ENCODE measurements around the gene VWCE. TPM values are rescaled to one million over a fixed set of nuclear protein-coding genes. Genes with fewer than 3 reads are reported as not detected.
A peak's percentile ranks its signal among the peaks of the same experiment; 100 is the strongest.

The VWCE gene
- total and polyA plus RNA-seq, 9 of the 15 experiments (the other 6 are each of a cell fraction or from before 2014, with no cell fraction given): 0.06 to 1.6 (median 0.63) TPM; not detected in 1

GRCh38 chr11:61297746-61298145 lies 2.6 kb upstream of the VWCE start:
- Histone ChIP-seq H3K4me2 (ENCODE audit: insufficient read depth, low read length) (no peak overlapping the region), H3K36me3 (ENCODE audit: control insufficient read depth, insufficient read depth, low read length) (peaks cover 59% of the 10 kb centered on the region)
- ATAC-seq: no peak
- TF ChIP-seq UBTF (IDR thresholded peaks at IDR 0.05; ENCODE audit: borderline replicate concordance in 1 of 2, low read depth in 2 of 2, low read length in 2 of 2) (no peak), PPARD (CRISPR knock-in tag; IDR thresholded peaks at IDR 0.05) (no peak), ZNF589 (CRISPR knock-in tag; IDR thresholded peaks at IDR 0.05; ENCODE audit: low read depth) (no peak), TFE3 (CRISPR knock-in tag; IDR thresholded peaks at IDR 0.05) (peak; percentile 39; the same call in 1 of the 2 replicates), SMAD2 (IDR thresholded peaks at IDR 0.05; ENCODE audit: low read depth, low read length) (no peak), POLR2AphosphoS5 (IDR thresholded peaks at IDR 0.05; ENCODE audit: control insufficient read depth, insufficient read depth, low read depth, low read length) (0 out of 2 replicates have a peak, but pooled peaks have one; percentile 39), ZNF449 (CRISPR knock-in tag; IDR thresholded peaks at IDR 0.05) (no peak), MTA3 (IDR thresholded peaks at IDR 0.05; ENCODE audit: borderline replicate concordance) (no peak), MYC (IDR thresholded peaks at IDR 0.05; ENCODE audit: low read depth, low read length) (no peak), MYC (CRISPR knock-in tag; IDR thresholded peaks at IDR 0.05; ENCODE audit: borderline replicate concordance, low read depth) (no peak), ZNF586 (CRISPR knock-in tag; conservative IDR thresholded peaks at IDR 0.05) (no peak)
- TF ChIP-seq, protein P1, sequence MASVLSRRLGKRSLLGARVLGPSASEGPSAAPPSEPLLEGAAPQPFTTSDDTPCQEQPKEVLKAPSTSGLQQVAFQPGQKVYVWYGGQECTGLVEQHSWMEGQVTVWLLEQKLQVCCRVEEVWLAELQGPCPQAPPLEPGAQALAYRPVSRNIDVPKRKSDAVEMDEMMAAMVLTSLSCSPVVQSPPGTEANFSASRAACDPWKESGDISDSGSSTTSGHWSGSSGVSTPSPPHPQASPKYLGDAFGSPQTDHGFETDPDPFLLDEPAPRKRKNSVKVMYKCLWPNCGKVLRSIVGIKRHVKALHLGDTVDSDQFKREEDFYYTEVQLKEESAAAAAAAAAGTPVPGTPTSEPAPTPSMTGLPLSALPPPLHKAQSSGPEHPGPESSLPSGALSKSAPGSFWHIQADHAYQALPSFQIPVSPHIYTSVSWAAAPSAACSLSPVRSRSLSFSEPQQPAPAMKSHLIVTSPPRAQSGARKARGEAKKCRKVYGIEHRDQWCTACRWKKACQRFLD (CRISPR knock-in tag; IDR thresholded peaks at IDR 0.05): no peak
- TF ChIP-seq, protein P2, sequence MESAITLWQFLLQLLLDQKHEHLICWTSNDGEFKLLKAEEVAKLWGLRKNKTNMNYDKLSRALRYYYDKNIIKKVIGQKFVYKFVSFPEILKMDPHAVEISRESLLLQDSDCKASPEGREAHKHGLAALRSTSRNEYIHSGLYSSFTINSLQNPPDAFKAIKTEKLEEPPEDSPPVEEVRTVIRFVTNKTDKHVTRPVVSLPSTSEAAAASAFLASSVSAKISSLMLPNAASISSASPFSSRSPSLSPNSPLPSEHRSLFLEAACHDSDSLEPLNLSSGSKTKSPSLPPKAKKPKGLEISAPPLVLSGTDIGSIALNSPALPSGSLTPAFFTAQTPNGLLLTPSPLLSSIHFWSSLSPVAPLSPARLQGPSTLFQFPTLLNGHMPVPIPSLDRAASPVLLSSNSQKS (CRISPR knock-in tag; IDR thresholded peaks at IDR 0.05): no peak

More at GRCh38 chr11:61297746-61298145, 2.6 kb upstream of the VWCE start:
- no peak overlapping the region for H3K27ac ChIP-seq (ENCODE audit: extremely low read depth, low read depth, low read length)
- 55% methylated on average over 5 of the region's 5 CpGs for WGBS (ENCODE audit: insufficient coverage, low coverage, missing lambda C conversion rate)
- no peaks in the 10 kb centered on the region for H3K9me1 ChIP-seq (ENCODE audit: control insufficient read depth, insufficient read depth, low read length)
- peaks cover 0 to 25% of the 10 kb centered on the region in 2 experiments; a peak in 2 of 5 replicates for H3K4me1 ChIP-seq (replicated peaks in 1 of 2; ENCODE audit: control insufficient read depth in 2 of 2, insufficient read depth in 2 of 2, low read length in 2 of 2)
- BruUV-seq (replicated peaks): no TSS peak
- H3K79me2 ChIP-seq (ENCODE audit: control insufficient read depth, insufficient read depth, low read length): no peaks in the 10 kb centered on the region
- intact Hi-C loops (cut with micrococcal nuclease): no loop called here
- no peak overlapping the region for H3K9ac ChIP-seq (ENCODE audit: insufficient read depth in 1 of 2, low read depth in 2 of 2, low read length in 2 of 2)
- H3K4me3 ChIP-seq: no peak overlapping the region
- FAIRE-seq (no peak), DNase-seq (ENCODE audit: extremely low read depth in 1 of 4, low spot score in 3 of 4) (no peak)
- H3K9me3 ChIP-seq (replicated peaks; ENCODE audit: control insufficient read depth, insufficient read depth, low read depth, low read length): no peaks in the 10 kb centered on the region
- in situ Hi-C loops (cut with MboI): no loop called here
- no peaks in the 10 kb centered on the region for H3K27me3 ChIP-seq (ENCODE audit: control insufficient read depth in 2 of 2, insufficient read depth in 2 of 2, low read length in 2 of 2)
- ChIA-PET POLR2A (interaction anchor here (0.6 to 4.0 kb wide), 6 partner anchors 12 to 42 kb away, joined by 3 to 25 read pairs (median 4); partner anchors contain the start of genes DDB1 and TKFC), CTCF (ENCODE audit: low intra/inter-chr PET ratio) (no interaction called here)
- H4K20me1 ChIP-seq (replicated peaks; ENCODE audit: control insufficient read depth, insufficient read depth, low read length): no peaks in the 10 kb centered on the region
- H2AFZ ChIP-seq (ENCODE audit: low read depth, low read length): no peak overlapping the region
